Measurements from ENCODE around the gene C1orf21.

C1orf21 gene

GRCh38 chr1:184387476-184388318 lies 868 bp downstream of the C1orf21 start:
- DNase-seq: no peak

- DNase-seq: no peak
Observed at GRCh38 chr1:184388319-184388889, 1.6 kb downstream of the C1orf21 start.

GRCh38 chr1:184388971-184389370 lies 2.1 kb downstream of the C1orf21 start:
- DNase-seq: no peak

- no peak for DNase-seq
Observed at GRCh38 chr1:184389446-184389845, 2.6 kb downstream of the C1orf21 start.

GRCh38 chr1:184390889-184391288 lies 4.1 kb downstream of the C1orf21 start:
- DNase-seq: no peak

GRCh38 chr1:184392067-184392466 lies 5.2 kb downstream of the C1orf21 start:
- DNase-seq: no peak

GRCh38 chr1:184392779-184393522 lies 6.1 kb downstream of the C1orf21 start:
- DNase-seq: no peak

- DNase-seq: no peak
Observed at GRCh38 chr1:184393962-184394361, 7.1 kb downstream of the C1orf21 start.

GRCh38 chr1:184395370-184395769 lies 8.5 kb downstream of the C1orf21 start:
- no peak for DNase-seq

- DNase-seq: no peak
Observed at GRCh38 chr1:184395937-184396480, 9.2 kb downstream of the C1orf21 start.

- DNase-seq: no peak
Observed at GRCh38 chr1:184399192-184399847, 12.5 kb downstream of the C1orf21 start.

GRCh38 chr1:184403961-184404726 lies 17.3 kb downstream of the C1orf21 start:
- DNase-seq: no peak

GRCh38 chr1:184404727-184405027 lies 17.8 kb downstream of the C1orf21 start:
- DNase-seq: no peak

- DNase-seq: no peak
Observed at GRCh38 chr1:184405094-184405800, 18.4 kb downstream of the C1orf21 start.

GRCh38 chr1:184405801-184406142 lies 18.9 kb downstream of the C1orf21 start:
- no peak for DNase-seq

GRCh38 chr1:184406479-184406878 lies 19.6 kb downstream of the C1orf21 start:
- DNase-seq: no peak

GRCh38 chr1:184407816-184408510 lies 21.1 kb downstream of the C1orf21 start:
- no peak for DNase-seq

GRCh38 chr1:184408580-184408979 lies 21.8 kb downstream of the C1orf21 start:
- DNase-seq: no peak

GRCh38 chr1:184409011-184409410 lies 22.2 kb downstream of the C1orf21 start:
- DNase-seq: no peak

- DNase-seq: no peak
Observed at GRCh38 chr1:184412472-184412871, 25.6 kb downstream of the C1orf21 start.

GRCh38 chr1:184416481-184416880 lies 29.7 kb downstream of the C1orf21 start:
- no peak for DNase-seq
